ENCODE data around the gene PHACTR3.
"Not testable (repeated sequence)": the region's sequence is repeated elsewhere in the genome, so short reads cannot be mapped to it uniquely, and the experiment has no call there.

PHACTR3 gene

DNA sequence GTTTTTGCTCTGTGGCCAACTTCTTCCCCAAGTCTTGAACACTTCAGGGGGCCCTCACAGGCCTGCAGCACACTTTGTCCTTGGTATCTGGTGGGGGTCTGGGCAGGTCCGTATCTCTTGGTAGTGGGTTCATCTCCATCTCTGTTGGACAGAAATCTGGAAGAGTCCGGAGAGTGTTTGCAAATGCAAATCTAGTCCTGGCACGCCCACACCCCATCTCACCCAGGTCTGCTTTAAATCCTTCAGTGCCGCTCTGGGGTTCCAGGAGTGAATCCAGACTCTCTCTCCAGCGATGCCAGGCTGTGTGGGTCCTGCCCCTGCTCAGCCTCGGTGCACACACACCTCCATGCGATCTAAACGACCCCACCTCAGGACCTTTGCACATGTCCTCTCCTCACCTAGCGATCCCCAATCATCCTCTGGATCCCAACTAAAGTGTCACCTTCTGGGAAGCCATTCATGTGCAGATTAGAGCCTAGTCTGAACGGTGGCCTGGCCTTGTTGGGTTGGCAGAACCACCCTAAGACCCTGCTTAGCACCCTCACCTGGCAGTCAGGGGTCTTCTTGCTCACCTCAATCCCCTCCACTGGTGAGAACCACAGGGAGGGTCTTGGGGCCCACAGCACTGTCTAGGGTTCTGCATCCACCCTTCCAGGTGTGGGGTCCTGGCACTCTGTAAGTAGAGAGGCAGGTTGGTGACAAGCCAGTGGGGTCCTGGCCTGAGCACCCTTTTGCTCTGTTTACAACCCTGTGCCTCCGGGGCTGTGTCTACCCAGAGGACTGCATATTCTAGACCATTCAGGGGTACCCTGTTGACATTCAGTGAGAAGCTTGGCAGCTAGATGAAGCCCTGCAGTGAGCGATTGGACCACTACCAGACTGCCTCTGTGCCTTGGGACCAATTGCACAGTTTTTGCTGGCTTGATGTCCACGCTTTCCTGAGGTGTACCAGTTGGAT is 228.3 kb downstream of the PHACTR3 start:
- FAIRE-seq, result no peak

DNA sequence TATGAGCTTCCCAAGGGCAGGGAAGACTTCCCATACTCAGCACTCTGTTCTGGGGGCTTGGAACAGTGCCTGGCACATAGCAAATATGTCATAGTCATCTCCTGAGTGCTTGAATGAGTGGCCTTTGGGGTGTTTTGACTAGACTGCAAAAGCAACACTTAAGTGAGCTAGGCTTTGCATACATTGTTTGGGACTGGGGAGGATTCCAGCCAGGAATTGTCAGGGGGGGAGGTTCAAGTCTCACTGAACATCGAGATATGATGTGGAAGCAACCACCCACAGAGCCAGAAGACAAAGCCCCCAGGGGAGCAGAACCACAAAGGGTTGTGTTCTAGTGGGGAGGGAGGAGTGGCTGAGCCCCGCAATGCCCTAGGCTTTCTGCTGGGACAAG is 230.7 kb downstream of the PHACTR3 start:
- no peak for FAIRE-seq

DNA sequence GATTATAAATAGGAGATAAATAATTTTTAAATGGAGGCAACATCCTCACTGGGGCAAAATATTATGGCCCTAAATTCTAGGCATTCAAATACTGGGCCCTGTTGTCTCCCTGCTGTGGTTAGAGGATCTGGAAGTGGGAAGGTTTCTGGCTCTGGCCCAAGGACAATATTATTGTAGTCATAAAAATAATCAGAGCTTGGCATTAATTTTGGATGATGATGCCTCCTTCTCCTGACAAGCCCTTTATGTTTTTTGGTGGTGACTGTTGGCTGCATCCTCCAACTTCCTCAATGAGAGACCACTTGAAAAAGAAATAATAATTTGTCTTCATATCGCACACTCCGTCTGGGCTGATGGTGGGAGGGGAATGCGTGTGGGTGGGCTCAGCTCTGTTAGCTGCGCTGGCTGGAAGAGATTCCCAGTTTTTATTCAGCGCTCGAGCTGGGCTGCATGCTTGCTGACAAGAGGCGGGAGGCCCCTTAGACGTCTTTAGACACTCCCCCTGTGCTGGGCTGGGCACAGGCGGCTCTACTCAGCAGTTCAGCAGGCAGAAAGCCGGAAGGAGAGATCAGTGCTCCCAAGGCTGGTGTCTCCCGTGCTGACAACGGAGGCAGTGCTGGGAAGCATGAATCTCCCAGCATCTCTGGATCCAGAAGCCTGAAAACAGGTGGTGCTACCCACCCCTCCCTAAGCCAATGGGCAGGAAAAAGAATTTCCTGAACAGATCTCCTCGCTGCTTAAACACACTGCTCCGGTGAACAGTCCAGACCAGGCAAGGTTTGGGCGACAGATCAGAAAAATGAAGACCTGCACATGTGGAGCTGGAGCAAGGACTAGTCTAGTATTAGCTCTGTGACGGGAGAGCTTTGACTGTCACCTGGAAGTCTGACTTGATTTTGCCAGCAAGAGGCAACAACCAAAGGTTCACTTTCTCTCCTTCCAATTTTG is 231.4 kb downstream of the PHACTR3 start:
- FAIRE-seq, result no peak

DNA sequence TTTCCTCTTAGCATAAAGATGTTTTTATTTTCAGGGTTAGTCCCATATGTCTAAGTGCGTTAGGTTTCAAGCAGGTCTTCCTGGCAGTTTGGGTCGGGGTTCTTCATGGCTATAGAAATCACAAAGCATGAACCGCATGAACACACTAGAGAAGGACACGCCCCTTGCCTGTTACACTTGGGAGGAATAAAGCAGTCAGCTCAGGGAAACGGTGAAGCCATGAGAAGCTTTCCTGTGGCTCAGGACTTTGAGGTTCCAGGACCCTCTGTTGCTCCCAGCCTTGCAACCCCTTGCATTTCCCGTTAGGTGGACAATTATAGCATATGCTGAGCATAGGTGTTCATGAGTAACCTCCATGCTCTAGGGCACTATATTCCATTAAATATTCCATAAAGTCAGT is 232.4 kb downstream of the PHACTR3 start:
- no peak for FAIRE-seq

DNA sequence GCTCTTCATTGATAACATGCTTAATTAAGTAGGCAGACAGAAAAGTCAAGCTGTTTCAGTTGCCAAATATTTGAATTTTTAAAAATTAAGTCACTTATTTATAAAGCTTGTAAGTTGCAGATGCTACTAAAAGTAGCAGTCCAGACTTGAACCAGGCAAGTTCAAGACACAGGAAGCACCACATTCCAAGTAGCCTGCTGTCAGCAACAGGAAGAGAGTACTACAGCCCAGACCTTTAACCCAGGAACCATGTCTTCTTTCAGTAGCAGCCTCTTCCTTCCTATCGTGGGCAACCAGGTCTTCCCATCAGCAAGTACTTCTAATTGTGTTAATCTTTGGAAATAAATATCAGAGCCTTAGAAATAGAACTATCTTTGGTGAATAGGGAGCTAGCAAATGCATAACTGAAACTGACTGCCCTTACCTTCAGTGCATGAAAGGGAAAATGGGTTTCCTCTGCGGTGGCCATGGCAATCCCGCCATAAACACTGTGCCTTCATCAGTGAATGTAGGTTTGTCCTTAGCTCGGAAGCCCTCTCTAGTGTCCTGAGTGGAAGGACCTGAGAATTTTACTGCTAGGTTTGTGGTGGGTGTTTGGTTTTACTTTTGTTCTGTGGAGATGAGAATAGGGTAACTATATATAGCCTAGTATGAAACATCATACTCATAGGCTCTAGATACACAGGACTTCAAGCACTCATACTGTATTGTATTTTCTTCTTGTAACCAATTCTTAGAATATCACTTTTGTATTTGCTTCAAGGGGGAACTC is 233.5 kb downstream of the PHACTR3 start:
- no peak for FAIRE-seq

DNA sequence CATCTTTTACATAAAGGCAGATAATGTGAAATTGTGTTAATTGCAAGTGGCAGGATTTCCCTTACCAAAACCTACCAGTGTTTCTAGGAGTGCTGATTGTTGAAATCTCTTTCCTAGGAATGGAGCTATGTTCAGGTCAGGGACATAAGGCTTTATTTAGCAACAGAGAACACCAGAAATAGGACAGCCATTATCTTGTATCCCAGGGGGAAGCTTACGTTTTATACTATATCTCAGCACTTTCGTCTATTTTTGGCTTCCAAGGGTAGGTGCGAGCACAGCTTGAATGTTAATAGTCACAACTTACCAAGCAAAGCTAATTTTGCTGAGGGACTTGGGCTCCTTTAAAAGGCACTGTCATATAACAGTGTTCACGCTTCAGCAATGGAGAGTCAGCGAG is 235.1 kb downstream of the PHACTR3 start:
- FAIRE-seq, result no peak

DNA sequence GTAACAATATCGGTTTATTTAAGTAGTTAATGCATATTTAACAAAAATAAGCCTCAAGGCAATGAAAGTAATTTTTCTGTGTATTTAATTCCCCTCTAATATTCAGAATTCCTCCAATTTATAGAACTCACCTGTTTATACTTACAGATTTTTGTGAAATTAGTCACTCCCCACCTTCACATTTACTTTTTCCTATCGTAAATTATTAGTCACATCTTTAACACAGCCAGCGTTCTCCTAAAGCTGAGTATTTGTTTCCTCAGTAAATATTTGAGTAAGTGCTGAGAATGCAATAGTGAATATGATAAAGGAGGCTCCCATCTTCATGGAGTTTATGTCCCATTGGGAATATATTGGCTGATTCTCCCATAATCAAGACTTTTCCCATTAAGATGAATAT is 241.1 kb downstream of the PHACTR3 start:
- no peak for FAIRE-seq

DNA sequence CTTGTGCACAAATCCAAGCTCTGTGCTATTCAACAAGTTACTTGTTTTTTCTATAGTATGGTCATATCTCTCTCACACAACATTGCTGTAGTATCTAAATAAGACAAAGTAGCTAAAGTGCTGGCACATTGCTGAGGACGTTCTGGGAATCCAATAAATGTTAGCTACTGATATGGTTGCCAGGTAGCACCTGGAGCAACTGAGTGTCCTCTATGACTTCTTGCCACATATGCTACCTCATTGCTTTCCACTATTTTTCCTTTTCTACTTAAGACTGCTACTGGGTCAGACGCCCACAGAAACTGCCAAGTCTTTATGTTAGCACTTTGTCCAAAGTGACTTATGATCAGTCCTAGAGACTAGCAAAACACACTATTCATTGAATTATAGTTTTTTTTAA is 243.8 kb downstream of the PHACTR3 start:
- FAIRE-seq, result no peak

DNA sequence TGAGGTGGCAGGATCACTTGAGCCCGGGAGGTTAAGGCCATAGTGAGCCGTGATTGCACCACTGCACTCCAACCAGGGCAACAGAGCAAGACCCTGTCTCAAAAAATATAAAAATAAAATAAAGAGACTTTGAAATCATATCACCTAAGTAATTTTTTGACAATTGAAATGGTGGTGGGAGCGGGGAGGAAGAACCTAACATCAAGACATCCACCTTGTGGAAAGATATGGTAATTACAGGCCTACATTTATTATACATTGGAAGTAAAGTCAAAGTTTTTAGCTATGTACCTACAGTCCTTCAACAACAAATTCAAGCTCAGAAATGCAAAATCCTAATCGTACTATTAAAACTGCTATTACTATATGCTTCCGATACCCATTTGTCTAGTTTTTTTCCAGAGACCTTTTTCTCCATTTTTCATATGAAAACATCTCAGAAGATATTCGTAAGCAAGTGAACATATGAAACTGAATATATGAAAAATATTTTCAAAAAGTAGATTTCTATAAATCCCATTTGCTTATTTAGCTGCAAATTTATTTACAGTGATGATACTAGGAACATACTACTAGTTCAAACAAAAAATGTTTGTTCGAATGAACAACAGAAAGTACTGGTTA is 245.8 kb downstream of the PHACTR3 start:
- FAIRE-seq, result peak; percentile 95

DNA sequence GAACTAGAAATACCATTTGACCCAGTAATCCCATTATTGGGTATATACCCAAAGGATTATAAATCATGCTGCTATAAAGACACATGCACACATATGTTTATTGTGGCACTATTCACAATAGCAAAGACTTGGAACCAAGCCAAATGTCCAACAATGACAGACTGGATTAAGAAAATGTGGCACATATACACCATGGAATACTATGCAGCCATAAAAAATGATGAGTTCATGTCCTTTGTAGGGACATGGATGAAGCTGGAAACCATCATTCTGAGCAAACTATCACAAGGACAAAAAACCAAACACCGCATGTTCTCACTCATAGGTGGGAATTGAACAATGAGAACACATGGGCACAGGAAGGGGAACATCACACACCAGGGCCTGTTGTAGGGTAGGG is 252.2 kb downstream of the PHACTR3 start:
- FAIRE-seq, result not testable (repeated sequence)

DNA sequence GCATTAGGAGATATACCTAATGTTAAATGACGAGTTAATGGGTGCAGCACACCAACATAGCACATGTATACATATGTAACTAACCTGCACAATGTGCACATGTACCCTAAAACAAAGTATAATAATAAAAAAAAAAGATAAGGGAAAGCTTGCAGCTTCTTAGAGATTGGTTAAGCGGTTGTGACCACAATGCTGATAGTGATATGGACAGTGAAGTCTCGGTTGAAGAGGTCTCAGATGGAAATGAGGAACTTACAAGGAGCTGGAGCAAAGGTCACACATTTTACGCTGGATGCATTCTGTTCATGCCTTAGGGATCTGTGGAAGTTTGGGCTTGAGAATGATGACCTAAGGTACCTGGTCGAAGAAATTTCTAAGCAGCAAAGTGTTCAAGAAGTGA is 252.6 kb downstream of the PHACTR3 start:
- FAIRE-seq, result not testable (repeated sequence)

DNA sequence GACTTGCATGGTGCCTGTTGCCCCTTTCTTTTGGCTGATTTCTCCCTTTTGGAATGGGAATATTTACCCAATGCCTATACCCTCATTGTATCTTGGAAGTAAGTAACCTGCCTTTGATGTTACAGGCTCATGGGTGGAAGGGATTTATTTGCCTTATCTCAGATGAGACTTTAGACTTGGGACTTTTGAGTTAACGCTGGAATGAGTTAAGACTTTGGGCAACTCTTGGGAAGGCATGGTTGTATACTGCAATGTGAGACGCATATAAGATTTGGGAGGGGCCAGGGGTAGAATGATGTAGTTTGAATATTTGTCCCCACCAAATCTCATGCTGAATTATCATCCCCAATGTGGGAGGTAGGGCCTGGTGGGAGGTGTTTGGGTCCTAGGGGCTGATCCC is 253.6 kb downstream of the PHACTR3 start:
- FAIRE-seq, result no peak

DNA sequence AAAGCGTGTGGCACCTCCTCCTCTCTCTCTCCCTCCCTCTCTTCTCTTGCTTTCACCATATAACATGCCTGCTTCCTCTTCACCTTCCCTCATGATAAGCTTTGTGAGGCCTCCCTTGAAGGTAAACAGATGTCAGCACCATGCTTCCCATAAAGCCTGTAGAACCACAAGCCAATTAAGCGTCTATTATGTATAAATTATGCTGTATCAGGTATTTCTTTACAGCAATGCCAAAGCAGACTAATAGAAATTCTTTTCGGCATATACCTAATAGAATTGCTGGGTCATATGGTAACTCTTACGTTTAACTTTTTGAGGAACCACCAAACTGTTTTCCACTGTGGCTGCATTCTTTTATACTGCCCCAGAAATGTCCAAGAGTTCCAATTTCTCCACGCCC is 254.1 kb downstream of the PHACTR3 start:
- no peak for FAIRE-seq

DNA sequence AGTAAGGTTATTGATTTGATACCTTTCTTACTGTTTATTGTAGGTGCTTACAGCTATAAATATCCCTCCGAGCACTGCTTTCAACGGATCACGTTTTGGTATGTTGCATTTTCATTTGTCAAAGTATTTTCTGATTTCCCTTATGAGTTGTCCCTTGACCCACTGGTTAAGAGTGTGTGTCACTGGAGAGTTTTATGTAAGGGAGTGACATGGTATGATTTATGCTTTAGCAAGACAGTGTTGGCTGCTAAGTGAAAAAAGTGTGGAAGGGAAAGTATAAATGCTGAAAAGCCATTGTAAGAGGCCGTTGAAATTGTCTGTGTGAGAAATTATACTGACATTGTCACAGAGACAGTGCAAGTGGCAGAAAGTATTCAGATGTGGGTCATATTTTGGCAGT is 257.1 kb downstream of the PHACTR3 start:
- no peak for FAIRE-seq

DNA sequence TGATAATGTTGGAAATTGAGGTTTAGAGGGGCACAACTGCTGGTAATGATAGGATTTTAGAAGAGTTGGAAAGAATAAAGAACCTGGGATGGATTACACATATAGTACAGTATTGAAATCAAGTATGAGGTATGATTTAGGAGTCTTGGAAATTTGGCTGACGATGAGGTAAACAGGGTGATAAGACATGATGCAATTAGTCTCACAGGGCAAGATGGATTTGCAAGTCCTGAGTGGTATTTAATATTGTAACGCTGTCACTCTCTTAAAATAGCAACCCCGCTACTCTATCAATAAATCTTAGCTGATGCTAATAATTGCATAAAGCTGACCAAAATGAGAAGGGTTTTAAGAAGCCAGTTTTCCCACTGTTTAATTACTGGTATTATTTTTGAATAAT is 258.7 kb downstream of the PHACTR3 start:
- no peak for FAIRE-seq

DNA sequence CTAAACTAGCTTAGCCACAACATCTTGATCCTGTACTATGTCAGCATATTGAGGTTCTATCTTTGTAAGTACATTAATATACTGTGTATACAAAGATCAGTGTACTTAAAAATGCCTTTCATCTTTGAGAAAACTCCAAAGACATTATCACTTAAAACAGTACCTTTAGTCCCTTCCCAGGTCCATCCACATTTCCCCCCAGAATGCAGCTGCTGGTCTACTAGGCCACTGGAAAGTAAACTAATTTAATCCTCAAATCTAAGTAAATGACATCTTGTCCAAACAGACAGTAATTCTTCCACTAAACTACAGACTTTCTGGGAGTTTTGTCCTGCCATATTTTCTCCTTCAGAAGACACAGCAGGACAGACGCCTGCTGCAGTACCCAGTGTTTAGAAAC is 260.4 kb downstream of the PHACTR3 start:
- FAIRE-seq, result no peak

DNA sequence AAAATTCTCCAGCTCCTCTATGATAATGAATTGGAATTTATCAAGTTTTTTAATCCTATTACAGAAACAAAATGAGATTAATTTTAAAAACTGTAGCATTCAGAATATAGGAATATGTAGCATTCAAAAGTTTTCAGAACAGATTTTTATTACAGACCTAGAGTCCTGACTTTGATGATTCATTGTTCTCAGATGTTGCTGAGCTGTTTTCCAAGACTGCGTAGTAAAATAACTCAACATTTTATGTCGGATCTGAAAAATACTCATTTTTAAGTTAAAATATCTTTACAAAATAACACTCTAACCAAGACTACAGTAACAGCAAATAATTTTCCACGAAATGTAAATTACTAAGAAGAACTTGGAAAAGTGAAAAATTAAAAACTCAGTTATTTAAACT is 262.0 kb downstream of the PHACTR3 start:
- peak; percentile 68 for FAIRE-seq

DNA sequence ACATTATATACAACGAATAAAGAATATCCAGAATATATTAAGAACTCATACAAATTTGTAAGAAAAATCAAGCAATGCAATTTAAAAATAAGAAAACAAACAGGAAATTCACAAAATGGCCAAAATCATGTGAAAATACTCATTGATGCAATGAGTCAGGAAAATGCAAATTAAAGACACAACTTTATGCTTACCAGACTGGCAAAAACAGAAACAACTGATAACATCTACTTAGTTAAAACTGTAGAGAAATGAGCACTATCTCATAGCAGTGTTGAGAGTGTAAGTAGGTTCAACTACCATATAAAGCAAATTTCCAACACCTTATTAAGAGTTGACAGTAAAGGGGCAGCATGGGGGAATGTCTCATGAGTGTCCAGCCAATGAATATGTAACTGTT is 266.8 kb downstream of the PHACTR3 start:
- no peak for FAIRE-seq

DNA sequence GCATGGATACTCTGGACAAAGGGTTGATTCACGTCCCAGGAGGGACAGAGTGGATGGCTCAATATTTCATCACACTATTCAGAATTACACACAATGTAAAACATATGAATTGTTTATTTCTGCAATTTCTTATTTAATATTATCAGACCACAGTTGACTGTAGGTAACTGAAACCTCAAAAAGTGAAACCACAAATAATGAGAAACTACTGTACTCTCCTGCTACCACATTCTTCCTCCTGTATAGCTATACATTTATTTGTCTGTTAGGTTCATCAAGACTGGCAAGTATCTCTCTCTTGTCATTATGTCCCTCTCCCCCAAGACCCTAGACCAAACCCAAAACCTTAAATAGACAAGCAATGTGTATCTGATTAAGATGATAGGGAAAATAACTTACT is 269.1 kb downstream of the PHACTR3 start:
- no peak for FAIRE-seq

DNA sequence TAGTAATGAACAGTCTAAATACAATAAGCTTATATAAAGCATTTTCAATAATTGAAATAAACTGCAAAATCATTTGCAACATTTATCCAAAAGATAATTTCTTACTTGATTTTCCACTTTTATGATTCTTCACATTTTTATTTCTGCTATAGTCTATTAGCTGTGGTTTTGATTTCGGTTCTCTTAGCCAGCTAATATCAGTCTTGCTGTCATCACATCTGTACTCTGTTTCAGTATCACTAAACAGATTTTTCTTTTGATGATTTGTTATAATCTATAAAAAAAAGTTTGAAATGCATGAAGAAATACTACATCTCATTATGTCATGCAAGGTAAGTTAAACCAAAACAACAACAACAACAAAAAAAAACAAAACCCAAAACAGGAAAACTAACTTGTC is 275.9 kb downstream of the PHACTR3 start:
- no peak for FAIRE-seq

DNA sequence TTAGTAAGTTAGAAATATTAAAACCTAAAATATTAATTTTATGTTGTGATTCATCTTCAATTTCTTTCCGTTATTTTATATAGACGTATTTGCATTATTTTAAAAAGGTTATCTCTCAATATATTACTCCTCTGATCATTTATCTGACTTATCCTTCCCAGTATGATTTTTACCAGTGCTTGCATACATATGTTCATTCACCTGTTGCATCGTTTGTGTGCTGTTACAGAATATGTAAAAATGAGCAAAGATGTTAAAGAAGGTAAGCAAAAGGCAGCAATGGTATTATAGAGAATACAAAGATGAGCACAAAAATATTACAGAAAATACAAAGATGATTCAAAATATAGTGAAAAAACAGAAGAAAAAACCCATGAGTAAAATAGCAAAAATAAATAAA is 280.2 kb downstream of the PHACTR3 start:
- FAIRE-seq, result no peak

DNA sequence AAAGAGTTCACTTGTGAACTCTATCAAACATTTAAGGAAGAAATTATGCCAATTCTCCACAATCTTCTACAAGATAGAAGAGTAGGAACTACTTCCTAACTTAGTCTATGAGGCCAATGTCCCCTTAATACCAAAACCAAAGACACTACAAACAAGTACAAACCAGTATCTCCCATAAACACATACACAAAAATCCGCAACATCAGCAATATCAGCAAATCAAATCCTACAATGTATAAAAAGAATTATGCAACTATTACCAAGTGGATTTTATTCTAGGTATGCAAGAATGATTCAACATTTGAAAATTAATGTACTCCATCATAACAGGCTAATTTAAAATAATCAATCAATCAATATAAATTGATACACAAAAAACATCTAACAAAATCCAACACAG is 283.7 kb downstream of the PHACTR3 start:
- FAIRE-seq, result no peak

DNA sequence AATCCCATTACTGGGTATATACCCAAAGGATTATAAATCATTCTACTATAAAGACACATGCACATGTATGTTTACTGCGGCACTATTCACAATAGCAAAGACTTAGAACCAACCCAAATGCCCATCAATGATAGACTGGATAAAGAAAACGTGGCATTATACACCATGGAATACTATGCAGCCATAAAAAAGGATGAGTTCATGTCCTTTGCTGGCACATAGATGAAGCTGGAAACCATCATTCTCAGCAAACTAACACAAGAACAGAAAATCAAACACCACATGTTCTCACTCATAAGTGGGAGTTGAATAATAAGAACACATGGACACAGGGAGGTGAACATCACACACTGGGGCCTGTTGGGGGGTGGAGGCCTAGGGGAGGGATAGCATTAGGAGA is 285.7 kb downstream of the PHACTR3 start:
- not testable (repeated sequence) for FAIRE-seq

Measured in islet of Langerhans (tissue), 1 donor.